Spleen (tissue), 11 donors: ENCODE data around the gene CXCR6. TPM values are rescaled to one million over a fixed set of nuclear protein-coding genes. Genes with fewer than 3 reads are reported as not detected.
A peak's percentile ranks its signal among the peaks of the same experiment; 100 is the strongest.

Experiments used
- DNase-seq: peaks from one replicate; pipeline ENCODE4 v3.0.0-alpha.2; 2020
- H3K27ac ChIP-seq, 8 donors: fragments of 200-600 bp; sonication (generic) in 7 of 8; 1 replicate in 4 of 8; 2 replicates in 4 of 8; pipeline versions ENCODE4 v1.5.0 to v1.8.0; 2016 to 2021; ENCODE audit warnings: inconsistent platforms in 4 of 8, mild to moderate bottlenecking in 4 of 8, moderate library complexity in 1 of 8
- H3K27me3 ChIP-seq, 7 donors: fragments of 200-600 bp; sonication (generic) in 6 of 7; replicated peaks in 1 of 7; 1 replicate in 4 of 7; 2 replicates in 3 of 7; pipeline versions ENCODE4 v1.5.0 to v1.8.0; 2016 to 2021; ENCODE audit warnings: inconsistent platforms in 3 of 7, mild to moderate bottlenecking in 1 of 7
- H3K36me3 ChIP-seq, 6 donors: fragments of 200-600 bp; sonication (generic) in 5 of 6; 1 replicate in 4 of 6; 2 replicates in 2 of 6; pipeline versions ENCODE4 v1.5.0 to v1.8.0; 2016 to 2021; ENCODE audit warnings: inconsistent platforms in 2 of 6
- H3K4me1 ChIP-seq, 6 donors: fragments of 200-600 bp; sonication (generic) in 5 of 6; 1 replicate in 3 of 6; 2 replicates in 3 of 6; pipeline versions ENCODE4 v1.5.0 to v1.8.0; 2016 to 2021; ENCODE audit warnings: inconsistent platforms in 3 of 6
- H3K4me3 ChIP-seq, 8 donors: fragments of 200-600 bp; sonication (generic) in 7 of 8; 1 replicate in 4 of 8; 2 replicates in 4 of 8; pipeline versions ENCODE4 v1.5.0 to v1.8.0; 2016 to 2021; ENCODE audit warnings: inconsistent platforms in 4 of 8, mild to moderate bottlenecking in 4 of 8, moderate library complexity in 2 of 8
- H3K9me3 ChIP-seq, 8 donors: fragments of 200-600 bp; sonication (generic) in 7 of 8; 1 replicate in 4 of 8; 2 replicates in 4 of 8; pipeline versions ENCODE4 v1.5.0 to v1.8.0; 2016 to 2021; ENCODE audit warnings: inconsistent platforms in 4 of 8
- POLR2A ChIP-seq, 3 donors: fragments of 450-650 bp; IDR thresholded peaks; one replicate each; pipeline ENCODE4 v1.5.1; 2017; ENCODE audit warnings: antibody characterized with exemption in 3 of 3, mild to moderate bottlenecking in 1 of 3
- POLR2AphosphoS5 ChIP-seq, 3 donors: sonication (generic); formaldehyde crosslinking; IDR thresholded peaks; one replicate each; pipeline ENCODE4 v1.5.1; 2017; ENCODE audit warnings: antibody characterized with exemption in 3 of 3
- WGBS, 5 donors: extraction: QIAGEN DNeasy Blood & Tissue Kit in 3 of 5; methylation state at CpG; one replicate each; pipeline versions ENCODE4 v1.1.5 to v1.1.7; 2013 to 2018; 5-methylcytosine and 5-hydroxymethylcytosine counted together
- intact Hi-C: fragments of 100-400 bp; cut with DNase I; formaldehyde crosslinking; loops from one replicate; pipeline ENCODE4 v1.15.0; 2023; ENCODE audit warnings: low total_unique reads
- polyA plus RNA-seq, 3 donors: library from polyadenylated mRNA; stranded (reverse); fragments of 200-250 nt; gene quantifications; one replicate each; pipeline ENCODE4 v1.2.1, GENCODE V29; 2013
- total RNA-seq, 7 donors: library from RNA; depleted of rRNA in 3 of 7; stranded (reverse); fragments of >200 nt in 3 of 7; fragmentation: NEBNext Ultra II Directional in 4 of 7; extraction: Animal tissue kit (Norgen Biotek cat#: 25700) in 4 of 7; gene quantifications; one replicate each; pipeline versions ENCODE4 v1.1.0 to v1.2.1, GENCODE V29; 2016 to 2021
- TF ChIP-seq, protein P1 (sequence below), 11 experiments: fragments of 200-600 bp in 7 of 11; fragments of 450-650 bp in 4 of 11; sonication (generic) in 4 of 11; IDR thresholded peaks in 8 of 11; conservative IDR thresholded peaks in 3 of 11; 1 replicate in 7 of 11; 2 replicates in 4 of 11; pipeline versions ENCODE4 v1.4.0 to v1.8.0; 2016 to 2021; ENCODE audit warnings: antibody characterized with exemption in 11 of 11, inconsistent platforms in 4 of 11, mild to moderate bottlenecking in 1 of 11
- donor health status: healthy with polysubstance abuse.
- donor health status: DM: no; HTN: no; CAD: no; lungs with moderate emphysema.
- donor health status: DM: no; HTN: no; CAD: no.
- donor health status: Bipolar disorder and iron deficiency.
- donor health status: healthy.
- donor health status: DM: no; HTN: no; CAD: no.
- donor health status: DM: yes; HTN: yes; CAD: no.

The CXCR6 gene
- total and polyA plus RNA-seq, 10 donors, result 2.5 to 35.3 (median 11.6) TPM

DNA sequence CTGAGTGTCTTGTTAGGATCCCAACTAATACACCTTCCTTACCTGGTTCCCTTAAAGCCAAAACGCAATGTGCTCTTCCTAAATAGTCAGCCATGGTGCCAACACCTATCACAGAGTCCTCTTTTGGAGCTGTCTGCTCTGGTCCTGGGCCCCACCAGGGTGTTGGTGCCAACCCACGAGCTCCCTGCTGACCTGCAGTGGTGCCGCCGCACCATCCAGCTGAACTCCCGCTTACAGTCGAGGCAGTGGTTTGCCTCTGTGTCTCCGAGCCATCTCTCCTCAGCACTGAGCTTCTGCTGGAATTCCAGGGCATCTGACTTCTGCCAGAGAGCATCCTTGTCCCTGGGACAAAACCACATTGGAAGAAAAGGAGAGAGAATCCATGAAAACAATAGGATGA is 15.9 kb downstream of the CXCR6 start:
- intact Hi-C loops, result no loop called here
- Histone ChIP-seq H3K27me3 (no peaks in the 10 kb centered on the region), H3K27ac (peak overlapping the region in 6 of 8 donors; percentile 32 to 84 (median 68)), H3K4me3 (no peak overlapping the region), H3K4me1 (peaks cover 0 to 82% (median 26%) of the 10 kb centered on the region in 6 donors), H3K36me3 (peaks cover 0 to 100% (median 98%) of the 10 kb centered on the region in 6 donors), H3K9me3 (no peaks in the 10 kb centered on the region)
- TF ChIP-seq, protein P1, sequence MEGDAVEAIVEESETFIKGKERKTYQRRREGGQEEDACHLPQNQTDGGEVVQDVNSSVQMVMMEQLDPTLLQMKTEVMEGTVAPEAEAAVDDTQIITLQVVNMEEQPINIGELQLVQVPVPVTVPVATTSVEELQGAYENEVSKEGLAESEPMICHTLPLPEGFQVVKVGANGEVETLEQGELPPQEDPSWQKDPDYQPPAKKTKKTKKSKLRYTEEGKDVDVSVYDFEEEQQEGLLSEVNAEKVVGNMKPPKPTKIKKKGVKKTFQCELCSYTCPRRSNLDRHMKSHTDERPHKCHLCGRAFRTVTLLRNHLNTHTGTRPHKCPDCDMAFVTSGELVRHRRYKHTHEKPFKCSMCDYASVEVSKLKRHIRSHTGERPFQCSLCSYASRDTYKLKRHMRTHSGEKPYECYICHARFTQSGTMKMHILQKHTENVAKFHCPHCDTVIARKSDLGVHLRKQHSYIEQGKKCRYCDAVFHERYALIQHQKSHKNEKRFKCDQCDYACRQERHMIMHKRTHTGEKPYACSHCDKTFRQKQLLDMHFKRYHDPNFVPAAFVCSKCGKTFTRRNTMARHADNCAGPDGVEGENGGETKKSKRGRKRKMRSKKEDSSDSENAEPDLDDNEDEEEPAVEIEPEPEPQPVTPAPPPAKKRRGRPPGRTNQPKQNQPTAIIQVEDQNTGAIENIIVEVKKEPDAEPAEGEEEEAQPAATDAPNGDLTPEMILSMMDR (IDR thresholded peaks at IDR 0.05 in 8 of 11, conservative IDR thresholded peaks at IDR 0.05 in 3 of 11), result no peak
- TF ChIP-seq POLR2AphosphoS5 (IDR thresholded peaks at IDR 0.05) (no peak), POLR2A (IDR thresholded peaks at IDR 0.05) (no peak)
- DNase-seq, result no peak
- WGBS, 5 donors, result 89 to 96% (median 95%) methylated on average over 7 of the region's 7 CpGs

DNA sequence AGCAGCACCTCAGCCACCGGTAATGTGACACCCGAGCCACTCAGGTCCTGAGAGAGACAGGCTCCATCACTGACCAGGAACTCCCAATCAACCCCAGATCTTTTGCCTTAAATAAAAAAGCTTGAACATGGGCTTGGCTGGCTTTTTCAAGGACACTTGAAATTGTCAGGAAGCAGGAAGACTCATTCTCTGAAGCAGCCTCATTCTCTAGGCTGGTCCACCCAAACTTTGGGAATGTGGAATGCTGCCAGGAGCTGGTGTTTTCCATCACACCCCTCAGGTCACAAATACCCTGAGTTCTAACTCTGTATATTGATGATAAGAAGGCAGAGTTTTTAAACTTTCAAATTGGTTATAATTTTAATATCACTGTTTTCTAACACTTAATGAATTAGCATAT is 17.0 kb downstream of the CXCR6 start:
- Histone ChIP-seq H3K9me3 (no peaks in the 10 kb centered on the region), H3K4me1 (peaks cover 0 to 85% (median 29%) of the 10 kb centered on the region in 6 donors), H3K27ac (peak overlapping the region in 4 of 8 donors; percentile 61 to 84 (median 73)), H3K27me3 (no peaks in the 10 kb centered on the region), H3K4me3 (no peak overlapping the region), H3K36me3 (peaks cover 0 to 100% (median 93%) of the 10 kb centered on the region in 6 donors)
- WGBS, 5 donors, result 73 to 91% (median 77%) methylated on average over 2 of the region's 2 CpGs
- intact Hi-C loops, result no loop called here
- TF ChIP-seq, protein P1 (IDR thresholded peaks at IDR 0.05 in 8 of 11, conservative IDR thresholded peaks at IDR 0.05 in 3 of 11), result no peak
- TF ChIP-seq POLR2AphosphoS5 (IDR thresholded peaks at IDR 0.05), result no peak
- TF ChIP-seq POLR2A (IDR thresholded peaks at IDR 0.05), result no peak
- DNase-seq, result no peak

DNA sequence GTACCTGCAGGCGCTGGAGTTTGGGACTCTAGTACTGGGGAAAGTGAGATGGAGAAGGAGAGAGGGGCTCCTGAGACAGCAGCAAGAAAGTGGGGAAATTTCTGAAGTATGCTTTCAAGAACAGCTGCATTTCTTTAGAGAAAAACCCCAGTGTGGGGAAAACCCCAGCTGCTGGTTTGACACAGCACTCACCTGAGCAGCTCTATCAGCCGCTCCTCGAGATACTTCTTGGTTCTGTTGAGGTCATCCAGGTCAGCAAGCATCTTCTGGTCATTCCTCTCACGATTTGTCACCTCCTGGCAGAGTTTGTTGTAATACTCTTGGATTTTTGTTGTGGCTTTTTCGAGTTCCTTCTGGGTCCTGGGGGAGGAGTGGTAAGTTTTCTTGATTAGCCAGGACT is 18.8 kb downstream of the CXCR6 start:
- H3K4me3 ChIP-seq, result no peak overlapping the region
- H3K9me3 ChIP-seq, result no peaks in the 10 kb centered on the region
- 63 to 80% (median 76%) methylated on average over 5 of the region's 5 CpGs for WGBS, 5 donors
- H3K27ac ChIP-seq, result peak overlapping the region in 3 of 8 donors; percentile 66 to 84 (median 70)
- TF ChIP-seq, protein P1 (IDR thresholded peaks at IDR 0.05 in 8 of 11, conservative IDR thresholded peaks at IDR 0.05 in 3 of 11), result no peak
- TF ChIP-seq POLR2AphosphoS5 (IDR thresholded peaks at IDR 0.05) (no peak), POLR2A (IDR thresholded peaks at IDR 0.05) (no peak)
- H3K36me3 ChIP-seq, result peaks cover 3 to 100% (median 96%) of the 10 kb centered on the region in 6 donors
- peaks cover 0 to 87% (median 38%) of the 10 kb centered on the region in 6 donors for H3K4me1 ChIP-seq
- H3K27me3 ChIP-seq, result no peaks in the 10 kb centered on the region
- DNase-seq, result peak; percentile 15
- intact Hi-C loops, result no loop called here

DNA sequence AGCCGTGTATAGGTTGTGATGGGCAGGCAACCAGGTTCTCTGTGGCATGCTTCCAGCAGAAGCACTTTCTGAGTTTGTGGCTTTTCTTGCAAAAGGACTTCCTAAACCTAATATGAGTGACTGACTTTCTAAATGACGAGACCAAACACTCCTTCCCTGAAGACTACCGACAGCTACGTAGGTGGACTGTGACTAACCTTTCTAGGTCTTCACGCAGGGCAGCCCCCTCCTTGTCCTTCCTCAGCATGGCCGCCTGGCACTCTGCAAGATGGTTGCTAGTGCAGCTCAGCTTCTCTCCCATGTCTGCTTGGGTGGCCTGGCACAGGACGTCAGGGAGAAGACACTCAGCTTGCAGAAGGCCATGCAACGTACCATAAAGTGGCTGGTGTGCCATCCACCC is 20.9 kb downstream of the CXCR6 start:
- H3K36me3 ChIP-seq, result peaks cover 3 to 100% (median 96%) of the 10 kb centered on the region in 6 donors
- peak overlapping the region in 6 of 8 donors; percentile 5 to 84 (median 56) for H3K27ac ChIP-seq
- peaks cover 0 to 84% (median 32%) of the 10 kb centered on the region in 6 donors for H3K4me1 ChIP-seq
- H3K4me3 ChIP-seq, result no peak overlapping the region
- no peak for DNase-seq
- no peak for TF ChIP-seq POLR2A (IDR thresholded peaks at IDR 0.05)
- TF ChIP-seq POLR2AphosphoS5 (IDR thresholded peaks at IDR 0.05), result peak in 1 of 3 donors; percentile 50
- TF ChIP-seq, protein P1 (IDR thresholded peaks at IDR 0.05 in 8 of 11, conservative IDR thresholded peaks at IDR 0.05 in 3 of 11), result no peak
- no peaks in the 10 kb centered on the region for H3K27me3 ChIP-seq
- 51 to 74% (median 60%) methylated on average over 8 of the region's 8 CpGs for WGBS, 5 donors
- no peaks in the 10 kb centered on the region for H3K9me3 ChIP-seq
- intact Hi-C loops, result no loop called here
